GM12872 (cell line): ENCODE data around the gene KHSRP.

ENCODE experiments used
- CTCF ChIP-seq: IDR thresholded peaks from 3 replicates; pipeline ENCODE4 v1.5.1; 2011; ENCODE audit warnings: low read depth, mild to moderate bottlenecking, low read length, moderate library complexity; ENCODE audit not compliant: insufficient read depth

KHSRP gene

DNA sequence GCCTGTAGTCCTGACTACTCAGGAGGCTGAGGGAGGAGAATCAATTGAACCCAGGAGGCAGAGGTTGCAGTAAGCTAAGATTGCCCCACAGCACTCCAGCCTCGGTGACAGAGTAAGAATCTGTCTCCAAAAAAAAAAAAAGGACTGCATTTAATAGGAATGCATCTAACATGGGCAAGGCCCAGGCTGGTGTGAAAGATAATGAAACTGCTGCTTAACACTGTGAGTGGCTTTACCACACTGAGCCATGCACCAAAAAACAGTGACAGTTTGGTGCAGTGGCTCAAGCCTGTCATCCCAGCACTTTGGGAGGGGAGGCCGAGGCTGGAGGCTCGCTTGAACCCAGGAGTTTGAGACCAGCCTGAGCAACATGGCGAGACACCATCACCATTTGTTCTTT is 40.2 kb downstream of the KHSRP start:
- TF ChIP-seq CTCF = no peak

GRCh38 chr19:6383188-6383587 is 41.4 kb downstream of the KHSRP start:
- no peak for TF ChIP-seq CTCF

GRCh38 chr19:6381030-6381750 is 43.4 kb downstream of the KHSRP start:
- TF ChIP-seq CTCF = no peak

DNA sequence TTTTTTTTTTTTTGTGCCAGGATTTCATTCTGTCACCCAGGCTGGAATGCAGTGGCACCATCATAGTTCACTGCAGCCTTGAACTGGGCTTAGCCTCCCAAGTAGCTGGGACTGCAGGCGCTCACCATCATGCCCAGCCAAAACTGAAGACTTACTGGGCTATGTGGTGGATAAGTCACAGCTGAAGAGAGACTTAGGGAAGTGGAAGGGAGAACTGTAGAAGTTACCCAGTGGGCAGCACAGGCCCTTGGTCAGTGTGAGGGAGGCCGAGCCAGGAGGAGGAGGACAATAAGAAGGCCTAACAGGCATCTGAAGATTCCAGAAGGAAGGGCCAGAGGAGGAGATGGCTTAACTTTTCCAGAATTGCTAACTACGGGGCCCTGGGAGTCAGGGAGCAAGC is 44.9 kb downstream of the KHSRP start:
- no peak for TF ChIP-seq CTCF

- no peak for TF ChIP-seq CTCF
Measured at GRCh38 chr19:6378486-6378885, 46.1 kb downstream of the KHSRP start.

GRCh38 chr19:6378041-6378440 is 46.6 kb downstream of the KHSRP start:
- TF ChIP-seq CTCF = no peak

DNA sequence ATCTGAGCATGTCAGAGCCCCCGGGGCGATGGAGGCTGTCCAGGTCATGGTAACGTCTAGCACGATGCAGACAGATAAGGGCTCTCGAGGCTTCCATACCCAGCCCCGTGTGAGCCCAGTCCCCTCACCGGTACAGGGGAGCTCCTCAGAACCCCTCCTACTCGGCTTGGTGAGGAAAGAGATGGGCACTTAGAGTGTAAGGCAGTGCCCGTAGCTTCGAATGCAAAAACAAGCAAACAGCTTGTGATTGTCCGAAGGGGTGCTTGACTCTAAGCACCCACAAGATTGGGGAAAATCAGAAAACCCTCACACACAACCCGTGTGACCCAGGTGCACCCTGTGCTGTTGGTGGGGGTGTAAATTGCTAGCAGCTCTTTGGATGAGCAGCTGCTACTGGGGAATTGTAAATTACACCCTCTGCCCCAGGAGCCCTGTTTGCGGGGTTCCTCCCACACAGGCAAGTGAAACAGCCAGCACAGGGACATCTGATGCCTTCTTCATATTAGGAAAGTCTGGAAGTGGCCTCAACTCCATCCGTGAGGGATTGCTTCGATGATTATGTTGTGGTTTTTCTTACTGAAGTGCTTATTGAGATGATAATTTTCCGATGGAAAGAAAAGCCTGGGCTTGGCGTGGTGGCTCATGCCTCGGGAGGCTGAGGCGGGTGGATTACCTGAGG is 48.0 kb downstream of the KHSRP start:
- TF ChIP-seq CTCF = no peak
